ENCODE measurements around the gene TTBK2.

TTBK2 gene

GRCh38 chr15:42691308-42691707 lies 229.3 kb downstream of the TTBK2 start:
- H3K27ac ChIP-seq (ENCODE audit: extremely low read depth, low read depth, low read length) = no peak overlapping the region
- CTCF ChIA-PET = no interaction called here

More at GRCh38 chr15:42691308-42691707, 229.3 kb downstream of the TTBK2 start:
- POLR2A ChIA-PET = no interaction called here
- no peak overlapping the region for H3K4me3 ChIP-seq (ENCODE audit: low read depth, low read length)
- H3K4me1 ChIP-seq (ENCODE audit: control insufficient read depth, insufficient read depth, low read length) = no peaks in the 10 kb centered on the region
- no peaks in the 10 kb centered on the region for H3K9me3 ChIP-seq (ENCODE audit: control insufficient read depth, insufficient read depth, low read depth, low read length)
- no peak for TF ChIP-seq KLF9 (tag by site-specific recombination; IDR thresholded peaks at IDR 0.05; ENCODE audit: low read depth)
- TF ChIP-seq ZNF677 (tag by site-specific recombination; IDR thresholded peaks at IDR 0.05) = no peak
- no peak for TF ChIP-seq PBX3 (CRISPR knock-in tag; IDR thresholded peaks at IDR 0.05)
- no peak for TF ChIP-seq ZNF10 (tag by site-specific recombination; IDR thresholded peaks at IDR 0.05)
- H3K36me3 ChIP-seq (ENCODE audit: control insufficient read depth in 2 of 2, insufficient read depth in 1 of 2, low read length in 2 of 2) = peaks cover 0 to 19% of the 10 kb centered on the region in 2 experiments; a peak in 1 of 3 replicates

All from HEK293 (cell line).